Thyroid gland (tissue), 4 donors: ENCODE measurements around the gene DIPK2A. TPM values are rescaled to one million over a fixed set of nuclear protein-coding genes. Genes with fewer than 3 reads are reported as not detected.
A peak's percentile ranks its signal among the peaks of the same experiment; 100 is the strongest.

Source experiments
- DNase-seq, 2 donors: peaks; one replicate each; pipeline ENCODE4 v3.0.0-alpha.2; 2019
- H3K27ac ChIP-seq, 3 donors: fragments of 200-600 bp; sonication (generic); 1 replicate in 2 of 3; 2 replicates in 1 of 3; pipeline ENCODE4 v1.5.1; 2016 to 2019; ENCODE audit warnings: mild to moderate bottlenecking in 1 of 3, moderate library complexity in 1 of 3
- H3K27me3 ChIP-seq: fragments of 200-600 bp; sonication (generic); one replicate; pipeline ENCODE4 v1.5.1; 2019
- H3K36me3 ChIP-seq, 2 donors: fragments of 200-600 bp; sonication (generic); one replicate each; pipeline ENCODE4 v1.5.1; 2016 to 2019
- H3K4me1 ChIP-seq, 2 donors: fragments of 200-600 bp; sonication (generic); one replicate each; pipeline ENCODE4 v1.5.1; 2017 to 2019
- H3K4me3 ChIP-seq, 3 donors: fragments of 200-600 bp; sonication (generic); replicated peaks in 1 of 3; 1 replicate in 2 of 3; 2 replicates in 1 of 3; pipeline ENCODE4 v1.5.1; 2016; ENCODE audit warnings: mild to moderate bottlenecking in 1 of 3
- H3K9me3 ChIP-seq: fragments of 200-600 bp; sonication (generic); one replicate; pipeline ENCODE4 v1.5.1; 2017
- CTCF ChIP-seq, 6 experiments: fragments of 200-600 bp in 3 of 6; fragments of 450-650 bp in 3 of 6; sonication (generic) in 3 of 6; IDR thresholded peaks; one replicate each; pipeline ENCODE4 v1.5.1; 2016 to 2019; ENCODE audit warnings: antibody characterized with exemption in 6 of 6, mild to moderate bottlenecking in 2 of 6, inconsistent platforms in 1 of 6, moderate library complexity in 1 of 6
- POLR2A ChIP-seq, 2 donors: fragments of 450-650 bp; IDR thresholded peaks; one replicate each; pipeline ENCODE4 v1.6.1; 2017; ENCODE audit warnings: antibody characterized with exemption in 2 of 2, mild to moderate bottlenecking in 2 of 2, moderate library complexity in 1 of 2
- WGBS, 2 donors: methylation state at CpG; one replicate each; pipeline ENCODE4 v1.1.5; 2017; 5-methylcytosine and 5-hydroxymethylcytosine counted together
- intact Hi-C: fragments of 100-400 bp; cut with DNase I; formaldehyde crosslinking; loops from one replicate; pipeline ENCODE4 v1.15.1; 2023
- total RNA-seq, 4 donors: library from RNA; depleted of rRNA; stranded (reverse); fragments of >200 nt; gene quantifications; one replicate each; pipeline ENCODE4 v1.2.3, GENCODE V29; 2016

The DIPK2A gene
- total RNA-seq, 4 donors from 2014 or later = 26.5 to 35.7 (median 28.9) TPM

- H3K36me3 ChIP-seq = no peaks in the 10 kb centered on the region
- TF ChIP-seq CTCF (IDR thresholded peaks at IDR 0.05) = no peak
- TF ChIP-seq POLR2A (IDR thresholded peaks at IDR 0.05) = no peak
- intact Hi-C loops = loop anchor here (5.0 kb wide), 1 partner anchor 247 kb away; no protein-coding TSS in a partner anchor
- DNase-seq = no peak
- H3K4me1 ChIP-seq = no peaks in the 10 kb centered on the region
- 67 to 74% methylated on average over 6 of the region's 6 CpGs for WGBS, 2 donors
- no peak overlapping the region for H3K4me3 ChIP-seq
- no peaks in the 10 kb centered on the region for H3K9me3 ChIP-seq
- H3K27me3 ChIP-seq = no peaks in the 10 kb centered on the region
- no peak overlapping the region for H3K27ac ChIP-seq
These were observed 7.7 kb upstream of the DIPK2A start for GRCh38 chr3:143963946-143964345.

GRCh38 chr3:143970773-143971358, 757 bp upstream of the DIPK2A start:
- H3K9me3 ChIP-seq = no peaks in the 10 kb centered on the region
- 0 to 1% methylated on average over 34 to 36 of the region's 37 CpGs for whole genome bisulfite sequencing, 2 donors
- peak; percentile 58 to 60 for DNase-seq
- no peaks in the 10 kb centered on the region for H3K36me3 ChIP-seq
- intact Hi-C loops = no loop called here
- H3K27me3 ChIP-seq = no peaks in the 10 kb centered on the region
- H3K4me3 ChIP-seq = peak overlapping the region; percentile 84 to 99 (median 91)
- no peak for TF ChIP-seq POLR2A (IDR thresholded peaks at IDR 0.05)
- peak in 3 of 6 experiments; percentile 13 to 34 (median 16) for TF ChIP-seq CTCF (IDR thresholded peaks at IDR 0.05)
- H3K4me1 ChIP-seq = peaks cover 14 to 18% of the 10 kb centered on the region in 2 donors
- peak overlapping the region; percentile 97 to 99 (median 98) for H3K27ac ChIP-seq

- no peak for DNase-seq
- TF ChIP-seq CTCF (IDR thresholded peaks at IDR 0.05) (no peak), POLR2A (IDR thresholded peaks at IDR 0.05) (no peak)
- no peaks in the 10 kb centered on the region for H3K36me3 ChIP-seq
- 0% methylated on average over 8 to 11 of the region's 42 CpGs for WGBS, 2 donors
- H3K9me3 ChIP-seq = no peaks in the 10 kb centered on the region
- intact Hi-C loops = no loop called here
- H3K4me3 ChIP-seq = peak overlapping the region; percentile 84 to 99 (median 91)
- H3K4me1 ChIP-seq = peaks cover 18 to 24% of the 10 kb centered on the region in 2 donors
- H3K27ac ChIP-seq = peak overlapping the region; percentile 97 to 99 (median 98)
- no peaks in the 10 kb centered on the region for H3K27me3 ChIP-seq
These were observed 507 bp downstream of the DIPK2A start for GRCh38 chr3:143972155-143972504.

- H3K9me3 ChIP-seq = no peaks in the 10 kb centered on the region
- no peaks in the 10 kb centered on the region for H3K36me3 ChIP-seq
- 0 to 1% methylated on average over 12 to 36 of the region's 83 CpGs for WGBS, 2 donors
- H3K4me1 ChIP-seq = peaks cover 18 to 28% of the 10 kb centered on the region in 2 donors
- no peaks in the 10 kb centered on the region for H3K27me3 ChIP-seq
- H3K27ac ChIP-seq = peak overlapping the region; percentile 97 to 99 (median 98)
- H3K4me3 ChIP-seq = peak overlapping the region; percentile 84 to 99 (median 91)
- peak in 1 of 2 donors; percentile 8 for TF ChIP-seq POLR2A (IDR thresholded peaks at IDR 0.05)
- TF ChIP-seq CTCF (IDR thresholded peaks at IDR 0.05) = peak in 4 of 6 experiments; percentile 23 to 53 (median 45)
- intact Hi-C loops = no loop called here
- DNase-seq = peak; percentile 77 to 80
These were observed 1.1 kb downstream of the DIPK2A start for GRCh38 chr3:143972505-143973258.
